ENCODE measurements around the gene WBP2. TPM values are rescaled to one million over a fixed set of nuclear protein-coding genes. Genes with fewer than 3 reads are reported as not detected.
A peak's percentile ranks its signal among the peaks of the same experiment; 100 is the strongest.

WBP2 gene
- total and polyA plus RNA-seq, 2 of the 13 experiments (the other 11 are each of a cell fraction or from before 2014, with no cell fraction given) = 29.2 to 29.5 TPM

GRCh38 chr17:75898791-75899190, 43.7 kb upstream of the WBP2 start (continued):
- TF ChIP-seq ZNF580 (CRISPR knock-in tag; IDR thresholded peaks at IDR 0.05; ENCODE audit: borderline replicate concordance, low read depth) = no peak
- TF ChIP-seq DBP (CRISPR knock-in tag; IDR thresholded peaks at IDR 0.05; ENCODE audit: not compliant biosample characterization) = no peak
- TF ChIP-seq CENPBD1 (CRISPR knock-in tag; IDR thresholded peaks at IDR 0.05; ENCODE audit: borderline replicate concordance, low read depth) = no peak
- no peak for TF ChIP-seq NR1H2 (CRISPR knock-in tag; IDR thresholded peaks at IDR 0.05; ENCODE audit: borderline replicate concordance, low read depth)
- TF ChIP-seq ATAD3A (CRISPR knock-in tag; IDR thresholded peaks at IDR 0.05) = no peak
- no peak for TF ChIP-seq DZIP1 (CRISPR knock-in tag; IDR thresholded peaks at IDR 0.05)
- TF ChIP-seq ZFP36 (IDR thresholded peaks at IDR 0.05; ENCODE audit: borderline replicate concordance, low read depth, low read length, partially characterized antibody) = no peak

- intact Hi-C loops (cut with micrococcal nuclease; ENCODE audit: unreplicated experiment) = no loop called here
- H3K4me2 ChIP-seq (ENCODE audit: low read depth, low read length) = no peak overlapping the region
- H3K9me3 ChIP-seq (ENCODE audit: low read length) = no peaks in the 10 kb centered on the region
- peaks cover 41% of the 10 kb centered on the region for H3K4me1 ChIP-seq (ENCODE audit: insufficient read depth, low read length)
- 92% methylated on average over 5 of the region's 8 CpGs for WGBS (ENCODE audit: low lambda C conversion rate)
- FAIRE-seq = no peak
- H3K27me3 ChIP-seq (ENCODE audit: control insufficient read depth in 1 of 2, insufficient read depth in 2 of 2, low read length in 2 of 2) = no peaks in the 10 kb centered on the region
- in situ Hi-C loops (cut with HindIII; ENCODE audit: extremely low pct_ligation_motif_present, low pct_unique_long_range_greater_than_20kb) = no loop called here
- no peak overlapping the region for H3K9ac ChIP-seq (ENCODE audit: insufficient read depth, low read depth, low read length)
- no peak overlapping the region for H3K27ac ChIP-seq (ENCODE audit: extremely low read length, insufficient read depth, low read length)
- ChIA-PET CTCF (ENCODE audit: low intra/inter-chr PET ratio, low total read pairs) (no interaction called here), POLR2A (interaction anchor here (0.8 to 12.9 kb wide), 6 partner anchors 18 to 105 kb away, joined by 3 to 423 read pairs (median 6); partner anchors contain the start of genes CDK3, TRIM47 and WBP2)
- H3K4me3 ChIP-seq (replicated peaks in 1 of 3; ENCODE audit: insufficient read depth in 1 of 3, low read depth in 2 of 3, low read length in 3 of 3) = no peak overlapping the region
- no peak for ATAC-seq
- H3K36me3 ChIP-seq (replicated peaks in 1 of 2; ENCODE audit: control insufficient read depth in 1 of 2, insufficient read depth in 2 of 2, low read length in 2 of 2) = peaks cover 28 to 52% of the 10 kb centered on the region in 2 experiments
- BruUV-seq (replicated peaks) = no TSS peak
- H3K79me2 ChIP-seq (ENCODE audit: insufficient read depth, low read length) = peaks cover 16% of the 10 kb centered on the region
- no peak for DNase-seq (ENCODE audit: low spot score)
- H2AFZ ChIP-seq (ENCODE audit: low read length) = no peak overlapping the region
- H4K20me1 ChIP-seq (ENCODE audit: insufficient read depth, low read length) = no peaks in the 10 kb centered on the region
- TF ChIP-seq AGO2 (optimal IDR thresholded peaks at IDR 0.05; ENCODE audit: low read depth, low read length) (peak; percentile 45), JUND (CRISPR knock-in tag; IDR thresholded peaks at IDR 0.05) (no peak), ARID5B (CRISPR knock-in tag; IDR thresholded peaks at IDR 0.05) (no peak), RBM22 (optimal IDR thresholded peaks at IDR 0.05; ENCODE audit: low read length) (peak; percentile 29), GMEB2 (CRISPR knock-in tag; IDR thresholded peaks at IDR 0.05; ENCODE audit: low read depth) (no peak)
These were observed 42.9 kb upstream of the WBP2 start for GRCh38 chr17:75898065-75898464.

All from HepG2 (cell line).